ENCODE data around the gene SPAG17.

The SPAG17 gene

DNA sequence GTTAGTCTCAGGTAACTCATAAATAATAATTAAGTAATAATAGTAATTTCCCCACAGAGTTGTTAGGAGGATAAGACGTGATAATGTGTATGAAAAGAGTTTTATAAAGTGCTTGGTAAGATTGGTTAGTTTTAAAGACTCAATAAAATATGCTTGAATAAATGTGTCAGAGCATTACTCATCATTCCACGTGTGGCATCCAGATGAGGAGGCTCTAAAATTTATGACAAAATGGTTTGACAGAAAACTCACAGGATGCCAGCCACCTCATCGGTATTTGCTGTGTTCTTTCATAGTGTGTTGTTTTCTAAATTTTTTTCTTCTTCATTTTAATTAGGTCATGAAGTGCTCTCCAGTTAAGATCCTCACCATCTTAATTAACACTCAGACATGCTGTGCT lies 19.1 kb upstream of the SPAG17 start:
- Histone ChIP-seq H3K9me3 (ENCODE audit: low read length) (no peaks in the 10 kb centered on the region), H3K27me3 (ENCODE audit: control insufficient read depth in 1 of 2, insufficient read depth in 2 of 2, low read length in 2 of 2) (no peaks in the 10 kb centered on the region), H3K27ac (ENCODE audit: low read depth, low read length) (no peak overlapping the region), H3K36me3 (ENCODE audit: insufficient read depth, low read length) (no peaks in the 10 kb centered on the region), H3K4me3 (ENCODE audit: low read depth in 1 of 2, low read length in 2 of 2) (no peak overlapping the region), H3K4me1 (ENCODE audit: insufficient read depth, low read length) (no peaks in the 10 kb centered on the region), H3K9ac (ENCODE audit: low read length) (no peak overlapping the region)

DNA sequence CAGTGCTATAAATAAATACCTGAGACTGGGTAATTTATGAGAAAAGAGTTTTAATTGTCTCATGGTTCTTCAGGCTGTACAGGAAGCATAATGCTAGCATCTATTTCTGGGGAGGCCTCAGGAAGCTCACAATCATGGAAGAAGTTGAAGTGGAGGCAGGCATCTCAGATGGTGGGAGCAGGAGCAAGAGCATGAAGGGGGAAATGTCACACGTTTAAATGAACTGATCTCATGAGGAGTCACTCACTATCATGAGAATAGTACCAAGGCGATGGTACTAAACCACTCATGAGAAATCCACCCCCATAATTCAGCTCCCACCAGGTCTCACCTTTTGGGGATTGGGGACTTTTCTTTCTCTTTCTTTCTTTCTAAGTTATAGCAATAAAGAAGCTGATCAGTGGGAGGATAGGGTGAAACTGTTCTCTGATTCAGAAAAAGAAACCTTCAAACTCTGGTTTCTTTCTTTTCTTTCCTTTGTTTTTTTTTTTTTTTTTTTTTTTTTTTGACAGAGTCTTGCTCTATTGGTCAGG lies 17.1 kb upstream of the SPAG17 start:
- H3K4me1 ChIP-seq (ENCODE audit: insufficient read depth, low read length), result no peaks in the 10 kb centered on the region
- no peak overlapping the region for H3K27ac ChIP-seq (ENCODE audit: low read depth, low read length)
- no peaks in the 10 kb centered on the region for H3K9me3 ChIP-seq (ENCODE audit: low read length)
- H3K9ac ChIP-seq (ENCODE audit: low read length), result no peak overlapping the region
- H3K36me3 ChIP-seq (ENCODE audit: insufficient read depth, low read length), result no peaks in the 10 kb centered on the region
- H3K27me3 ChIP-seq (ENCODE audit: control insufficient read depth in 1 of 2, insufficient read depth in 2 of 2, low read length in 2 of 2), result no peaks in the 10 kb centered on the region
- H3K4me3 ChIP-seq (ENCODE audit: low read depth in 1 of 2, low read length in 2 of 2), result no peak overlapping the region

GRCh38 chr1:118201524-118201923 lies 16.5 kb upstream of the SPAG17 start:
- H3K27ac ChIP-seq (ENCODE audit: low read depth, low read length), result no peak overlapping the region
- H3K4me3 ChIP-seq (ENCODE audit: low read depth in 1 of 2, low read length in 2 of 2), result no peak overlapping the region
- H3K9ac ChIP-seq (ENCODE audit: low read length), result no peak overlapping the region
- H3K4me1 ChIP-seq (ENCODE audit: insufficient read depth, low read length), result no peaks in the 10 kb centered on the region
- no peaks in the 10 kb centered on the region for H3K27me3 ChIP-seq (ENCODE audit: control insufficient read depth in 1 of 2, insufficient read depth in 2 of 2, low read length in 2 of 2)
- H3K9me3 ChIP-seq (ENCODE audit: low read length), result no peaks in the 10 kb centered on the region
- no peaks in the 10 kb centered on the region for H3K36me3 ChIP-seq (ENCODE audit: insufficient read depth, low read length)

GRCh38 chr1:118200836-118201235 lies 15.8 kb upstream of the SPAG17 start:
- Histone ChIP-seq H3K9me3 (ENCODE audit: low read length) (no peaks in the 10 kb centered on the region), H3K4me1 (ENCODE audit: insufficient read depth, low read length) (no peaks in the 10 kb centered on the region), H3K27ac (ENCODE audit: low read depth, low read length) (no peak overlapping the region), H3K27me3 (ENCODE audit: control insufficient read depth in 1 of 2, insufficient read depth in 2 of 2, low read length in 2 of 2) (no peaks in the 10 kb centered on the region), H3K9ac (ENCODE audit: low read length) (no peak overlapping the region), H3K4me3 (ENCODE audit: low read depth in 1 of 2, low read length in 2 of 2) (no peak overlapping the region), H3K36me3 (ENCODE audit: insufficient read depth, low read length) (no peaks in the 10 kb centered on the region)

DNA sequence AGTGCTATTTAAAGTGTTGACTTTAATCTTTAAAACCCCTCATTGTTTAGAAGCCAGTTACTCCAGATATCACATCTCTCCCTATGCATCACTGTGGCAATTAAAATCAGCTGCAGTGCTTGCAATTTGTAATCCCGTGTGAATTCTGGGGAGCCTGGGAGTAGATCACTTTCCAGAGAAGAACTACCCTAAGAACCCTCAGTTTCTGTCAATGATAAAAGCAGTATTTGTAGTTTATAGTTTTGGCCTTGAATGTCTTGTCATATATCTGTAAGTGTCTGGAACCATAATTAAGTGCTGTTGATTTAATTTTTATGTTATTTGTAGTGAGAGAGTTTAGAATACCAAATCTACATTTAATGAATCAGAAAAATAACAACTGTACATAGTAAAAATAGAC lies 5.5 kb upstream of the SPAG17 start:
- no peaks in the 10 kb centered on the region for H3K36me3 ChIP-seq (ENCODE audit: insufficient read depth, low read length)
- no peak overlapping the region for H3K27ac ChIP-seq (ENCODE audit: low read depth, low read length)
- no peaks in the 10 kb centered on the region for H3K9me3 ChIP-seq (ENCODE audit: low read length)
- H3K27me3 ChIP-seq (ENCODE audit: control insufficient read depth in 1 of 2, insufficient read depth in 2 of 2, low read length in 2 of 2), result no peaks in the 10 kb centered on the region
- no peak overlapping the region for H3K4me3 ChIP-seq (ENCODE audit: low read depth in 1 of 2, low read length in 2 of 2)
- H3K9ac ChIP-seq (ENCODE audit: low read length), result no peak overlapping the region
- no peaks in the 10 kb centered on the region for H3K4me1 ChIP-seq (ENCODE audit: insufficient read depth, low read length)

- Histone ChIP-seq H3K36me3 (ENCODE audit: insufficient read depth, low read length) (no peaks in the 10 kb centered on the region), H3K9me3 (ENCODE audit: low read length) (no peaks in the 10 kb centered on the region), H3K27ac (ENCODE audit: low read depth, low read length) (no peak overlapping the region), H3K4me3 (ENCODE audit: low read depth in 1 of 2, low read length in 2 of 2) (no peak overlapping the region), H3K27me3 (ENCODE audit: control insufficient read depth in 1 of 2, insufficient read depth in 2 of 2, low read length in 2 of 2) (no peaks in the 10 kb centered on the region), H3K4me1 (ENCODE audit: insufficient read depth, low read length) (no peaks in the 10 kb centered on the region), H3K9ac (ENCODE audit: low read length) (no peak overlapping the region)
Observed at GRCh38 chr1:118189564-118189963, 4.5 kb upstream of the SPAG17 start.

DNA sequence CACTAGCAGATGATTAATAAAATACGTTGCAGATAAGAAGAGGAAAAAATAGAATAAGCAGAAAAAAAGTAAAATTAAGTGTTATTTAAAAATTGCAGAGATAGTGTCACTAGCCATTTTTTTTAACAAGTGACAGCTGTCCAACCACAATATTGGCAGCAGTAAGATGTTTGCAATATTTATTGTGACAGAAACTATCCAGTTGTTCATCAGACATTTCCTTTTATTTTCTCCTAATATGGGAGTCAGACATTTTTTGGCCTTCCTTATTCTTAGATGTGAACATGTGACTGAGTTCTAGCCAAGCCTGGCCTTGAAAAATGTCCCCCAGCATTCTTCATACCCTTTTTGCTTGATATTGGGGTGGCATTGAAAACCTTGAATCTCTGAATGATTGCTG lies 3.4 kb upstream of the SPAG17 start:
- no peaks in the 10 kb centered on the region for H3K9me3 ChIP-seq (ENCODE audit: low read length)
- H3K9ac ChIP-seq (ENCODE audit: low read length), result no peak overlapping the region
- H3K27me3 ChIP-seq (ENCODE audit: control insufficient read depth in 1 of 2, insufficient read depth in 2 of 2, low read length in 2 of 2), result no peaks in the 10 kb centered on the region
- H3K4me1 ChIP-seq (ENCODE audit: insufficient read depth, low read length), result no peaks in the 10 kb centered on the region
- no peak overlapping the region for H3K4me3 ChIP-seq (ENCODE audit: low read depth in 1 of 2, low read length in 2 of 2)
- no peaks in the 10 kb centered on the region for H3K36me3 ChIP-seq (ENCODE audit: insufficient read depth, low read length)
- H3K27ac ChIP-seq (ENCODE audit: low read depth, low read length), result no peak overlapping the region

- no peak overlapping the region for H3K4me3 ChIP-seq (ENCODE audit: low read depth in 1 of 2, low read length in 2 of 2)
- H3K9me3 ChIP-seq (ENCODE audit: low read length), result no peaks in the 10 kb centered on the region
- H3K4me1 ChIP-seq (ENCODE audit: insufficient read depth, low read length), result no peaks in the 10 kb centered on the region
- no peak overlapping the region for H3K9ac ChIP-seq (ENCODE audit: low read length)
- no peak overlapping the region for H3K27ac ChIP-seq (ENCODE audit: low read depth, low read length)
- no peaks in the 10 kb centered on the region for H3K36me3 ChIP-seq (ENCODE audit: insufficient read depth, low read length)
- H3K27me3 ChIP-seq (ENCODE audit: control insufficient read depth in 1 of 2, insufficient read depth in 2 of 2, low read length in 2 of 2), result no peaks in the 10 kb centered on the region
Observed at GRCh38 chr1:118186026-118186425, 998 bp upstream of the SPAG17 start.

GRCh38 chr1:118184739-118185083 lies 317 bp downstream of the SPAG17 start:
- Histone ChIP-seq H3K9me3 (ENCODE audit: low read length) (no peaks in the 10 kb centered on the region), H3K36me3 (ENCODE audit: insufficient read depth, low read length) (no peaks in the 10 kb centered on the region), H3K4me1 (ENCODE audit: insufficient read depth, low read length) (no peaks in the 10 kb centered on the region), H3K9ac (ENCODE audit: low read length) (no peak overlapping the region), H3K27me3 (ENCODE audit: control insufficient read depth in 1 of 2, insufficient read depth in 2 of 2, low read length in 2 of 2) (no peaks in the 10 kb centered on the region), H3K4me3 (ENCODE audit: low read depth in 1 of 2, low read length in 2 of 2) (peak overlapping the region; percentile 31 to 53), H3K27ac (ENCODE audit: low read depth, low read length) (no peak overlapping the region)

GRCh38 chr1:118183586-118183985 lies 1.4 kb downstream of the SPAG17 start:
- Histone ChIP-seq H3K27ac (ENCODE audit: low read depth, low read length) (no peak overlapping the region), H3K27me3 (ENCODE audit: control insufficient read depth in 1 of 2, insufficient read depth in 2 of 2, low read length in 2 of 2) (no peaks in the 10 kb centered on the region), H3K4me1 (ENCODE audit: insufficient read depth, low read length) (no peaks in the 10 kb centered on the region), H3K9me3 (ENCODE audit: low read length) (no peaks in the 10 kb centered on the region), H3K9ac (ENCODE audit: low read length) (no peak overlapping the region), H3K4me3 (ENCODE audit: low read depth in 1 of 2, low read length in 2 of 2) (no peak overlapping the region), H3K36me3 (ENCODE audit: insufficient read depth, low read length) (no peaks in the 10 kb centered on the region)

DNA sequence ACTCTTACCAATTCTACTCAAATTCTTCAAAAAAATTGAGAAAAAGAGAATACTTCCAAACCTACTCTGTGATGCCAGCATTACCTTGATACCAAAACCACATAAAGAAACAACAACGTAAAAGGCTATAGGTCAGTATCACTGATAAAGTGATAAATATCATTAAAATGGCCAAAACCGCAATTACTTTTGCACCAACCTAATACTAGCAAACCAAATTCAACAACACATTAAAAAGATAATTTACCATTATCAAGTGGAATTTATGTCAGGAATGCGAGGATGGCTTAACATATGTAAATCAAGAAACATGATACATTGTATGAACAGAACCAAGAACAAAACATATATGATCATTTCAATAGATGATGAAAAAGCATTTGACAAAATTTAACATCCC lies 7.0 kb downstream of the SPAG17 start:
- Histone ChIP-seq H3K27me3 (ENCODE audit: control insufficient read depth in 1 of 2, insufficient read depth in 2 of 2, low read length in 2 of 2) (no peaks in the 10 kb centered on the region), H3K36me3 (ENCODE audit: insufficient read depth, low read length) (no peaks in the 10 kb centered on the region), H3K4me3 (ENCODE audit: low read depth in 1 of 2, low read length in 2 of 2) (no peak overlapping the region), H3K9me3 (ENCODE audit: low read length) (no peaks in the 10 kb centered on the region), H3K9ac (ENCODE audit: low read length) (no peak overlapping the region), H3K4me1 (ENCODE audit: insufficient read depth, low read length) (no peaks in the 10 kb centered on the region), H3K27ac (ENCODE audit: low read depth, low read length) (no peak overlapping the region)

- Histone ChIP-seq H3K36me3 (ENCODE audit: insufficient read depth, low read length) (no peaks in the 10 kb centered on the region), H3K27ac (ENCODE audit: low read depth, low read length) (no peak overlapping the region), H3K4me3 (ENCODE audit: low read depth in 1 of 2, low read length in 2 of 2) (no peak overlapping the region), H3K27me3 (ENCODE audit: control insufficient read depth in 1 of 2, insufficient read depth in 2 of 2, low read length in 2 of 2) (no peaks in the 10 kb centered on the region), H3K9ac (ENCODE audit: low read length) (no peak overlapping the region), H3K9me3 (ENCODE audit: low read length) (no peaks in the 10 kb centered on the region), H3K4me1 (ENCODE audit: insufficient read depth, low read length) (no peaks in the 10 kb centered on the region)
Observed at GRCh38 chr1:118169016-118169415, 16.0 kb downstream of the SPAG17 start.

All from muscle layer of colon (tissue), 2 donors.